ENCODE results near the gene LENG1.
"Not testable (repeated sequence)": the region's sequence is repeated elsewhere in the genome, so short reads cannot be mapped to it uniquely, and the experiment has no call there.

Gene LENG1

GRCh38 chr19:54159352-54160181, at the start of gene LENG1:
TSS of gene LENG1 (minus strand) at chr19:54159721. CDS start at chr19:54159695, 26 bp downstream.
- peak; percentile 97 for FAIRE-seq
- peak; percentile 97 for DNase-seq (ENCODE audit: low spot score)

DNA sequence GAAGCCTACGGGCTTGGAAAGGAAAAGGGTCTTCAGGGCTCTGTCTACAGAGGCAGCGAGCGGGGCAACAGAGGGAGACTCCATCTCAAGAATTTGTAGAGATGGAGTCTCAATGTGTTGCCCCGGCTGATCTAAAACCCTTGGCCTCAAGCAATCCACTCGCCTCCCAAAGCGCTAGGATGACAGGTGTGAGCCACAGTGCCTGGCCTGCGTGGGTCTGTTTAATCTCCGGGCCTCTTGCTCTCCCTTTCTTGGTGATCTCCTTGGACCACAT, 49.2 kb upstream of the LENG1 start:
- no peak for FAIRE-seq
- no peak for DNase-seq (ENCODE audit: low spot score)

DNA sequence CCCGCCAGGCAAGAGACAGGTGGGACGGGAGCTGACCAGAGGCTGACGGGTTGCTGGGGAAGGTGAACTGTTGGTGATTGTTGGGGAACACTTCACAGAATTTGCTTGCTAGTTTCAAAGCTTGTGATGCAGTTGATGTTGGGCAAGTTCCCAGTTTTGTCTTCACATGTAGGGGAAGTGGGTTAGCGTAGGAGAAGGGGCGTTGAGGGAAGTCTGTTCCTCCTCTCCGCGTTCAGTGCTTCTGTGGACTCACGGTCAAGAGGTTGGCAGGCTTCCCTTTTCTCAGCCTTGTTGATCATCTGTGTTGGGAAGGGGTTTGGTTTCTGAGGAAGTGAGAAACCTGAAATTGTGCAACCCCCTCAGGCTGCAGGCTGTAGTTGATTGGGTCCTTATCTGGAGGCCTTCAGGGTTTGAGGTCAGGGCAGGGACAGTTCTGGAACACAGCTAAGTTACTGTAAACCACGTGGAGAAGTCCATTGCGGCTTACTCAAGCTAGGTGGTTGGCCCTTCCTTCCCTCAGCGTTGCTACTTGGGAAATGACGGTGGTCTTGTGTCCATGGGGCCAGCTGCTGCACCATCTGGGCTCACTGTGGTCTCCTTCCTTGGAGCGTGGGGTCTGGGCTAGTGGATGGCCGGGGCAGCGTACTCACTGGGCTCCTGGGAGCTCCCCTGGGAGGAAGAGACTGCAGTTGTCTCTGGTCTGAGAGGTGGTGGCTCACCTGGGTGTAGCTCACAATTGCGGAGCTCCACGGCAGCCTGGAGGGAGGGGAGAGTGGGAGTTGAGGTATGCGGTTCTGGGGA, 48.7 kb upstream of the LENG1 start:
- FAIRE-seq (no peak), DNase-seq (ENCODE audit: low spot score) (no peak)

GRCh38 chr19:54207676-54207982, 48.1 kb upstream of the LENG1 start:
- FAIRE-seq: no peak
- no peak for DNase-seq (ENCODE audit: low spot score)

DNA sequence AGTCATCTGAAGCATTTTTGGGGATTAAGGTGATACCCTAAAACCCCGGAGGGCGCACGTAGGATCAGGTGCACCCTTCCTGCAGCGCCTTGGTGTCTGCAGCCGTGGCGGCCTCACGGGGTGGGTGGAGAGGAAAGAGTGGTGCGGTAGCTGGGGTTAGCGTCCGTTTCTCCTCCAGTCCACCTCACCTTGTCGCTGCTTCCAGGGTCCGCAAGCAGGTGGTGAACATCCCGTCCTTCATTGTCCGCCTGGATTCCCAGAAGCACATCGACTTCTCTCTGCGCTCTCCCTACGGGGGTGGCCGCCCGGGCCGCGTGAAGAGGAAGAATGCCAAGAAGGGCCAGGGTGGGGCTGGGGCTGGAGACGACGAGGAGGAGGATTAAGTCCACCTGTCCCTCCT, 47.7 kb upstream of the LENG1 start:
- FAIRE-seq; DNase-seq (ENCODE audit: low spot score): not testable (repeated sequence)

- FAIRE-seq: no peak
- no peak for DNase-seq (ENCODE audit: low spot score)
Measured at GRCh38 chr19:54206831-54207177, 47.3 kb upstream of the LENG1 start.

DNA sequence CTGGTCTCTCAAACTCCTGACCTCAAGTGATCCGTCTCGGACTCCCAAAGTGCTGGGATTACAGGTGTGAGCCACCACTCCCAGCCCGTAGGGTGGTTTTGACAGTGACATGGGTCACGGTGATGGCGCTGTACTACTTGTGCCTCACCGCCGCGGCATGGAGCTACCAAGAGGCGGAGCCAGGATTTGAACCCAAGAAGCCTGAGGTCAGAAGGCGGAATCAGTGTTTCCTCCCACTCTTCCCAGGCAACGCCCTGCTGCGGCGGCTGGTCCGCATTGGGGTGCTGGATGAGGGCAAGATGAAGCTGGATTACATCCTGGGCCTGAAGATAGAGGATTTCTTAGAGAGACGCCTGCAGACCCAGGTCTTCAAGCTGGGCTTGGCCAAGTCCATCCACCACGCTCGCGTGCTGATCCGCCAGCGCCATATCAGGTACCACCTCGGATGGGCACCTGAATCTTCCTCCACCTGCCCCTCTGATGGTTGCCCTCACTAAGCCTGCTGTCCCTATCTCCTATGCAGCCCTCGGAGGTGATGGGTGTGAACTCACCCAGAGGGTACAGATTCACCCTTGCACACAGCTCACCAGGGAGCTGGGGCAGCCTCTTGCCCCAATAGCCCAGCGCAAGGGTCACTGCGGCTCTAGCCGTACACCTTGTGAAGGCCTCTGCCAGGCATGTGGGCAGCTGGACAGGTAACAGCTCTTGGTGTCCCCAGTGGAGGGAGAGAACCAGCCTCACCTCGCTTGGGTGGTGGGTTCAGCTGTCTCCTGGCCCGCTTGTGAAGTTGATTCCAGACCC, 46.7 kb upstream of the LENG1 start:
- DNase-seq (ENCODE audit: low spot score): no peak
- no peak for FAIRE-seq

- FAIRE-seq: no peak
- DNase-seq (ENCODE audit: low spot score): no peak
Measured at GRCh38 chr19:54204767-54205468, 45.4 kb upstream of the LENG1 start.

- DNase-seq (ENCODE audit: low spot score) (no peak), FAIRE-seq (no peak)
Measured at GRCh38 chr19:54203151-54203611, 43.7 kb upstream of the LENG1 start.

GRCh38 chr19:54201980-54202379, 42.5 kb upstream of the LENG1 start:
- FAIRE-seq (no peak), DNase-seq (ENCODE audit: low spot score) (no peak)

DNA sequence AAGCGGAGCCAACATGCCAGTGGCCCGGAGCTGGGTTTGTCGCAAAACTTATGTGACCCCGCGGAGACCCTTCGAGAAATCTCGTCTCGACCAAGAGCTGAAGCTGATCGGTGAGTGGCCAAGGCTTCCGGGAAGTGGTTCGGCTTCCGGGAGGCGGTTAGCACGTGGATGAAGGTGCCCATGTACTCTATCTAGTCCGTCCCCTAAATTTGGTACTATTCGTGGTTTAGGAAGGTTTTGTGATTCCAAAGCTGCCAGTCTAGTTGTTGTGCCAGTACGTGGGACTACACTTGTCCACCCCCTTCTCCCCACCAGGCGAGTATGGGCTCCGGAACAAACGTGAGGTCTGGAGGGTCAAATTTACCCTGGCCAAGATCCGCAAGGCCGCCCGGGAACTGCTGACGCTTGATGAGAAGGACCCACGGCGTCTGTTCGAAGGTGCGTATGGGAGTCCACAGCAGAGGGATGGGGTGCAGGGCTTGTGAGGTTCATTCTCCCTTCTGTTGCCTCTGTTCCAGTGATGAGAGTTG, 41.7 kb upstream of the LENG1 start:
- no peak for FAIRE-seq
- no peak for DNase-seq (ENCODE audit: low spot score)

DNA sequence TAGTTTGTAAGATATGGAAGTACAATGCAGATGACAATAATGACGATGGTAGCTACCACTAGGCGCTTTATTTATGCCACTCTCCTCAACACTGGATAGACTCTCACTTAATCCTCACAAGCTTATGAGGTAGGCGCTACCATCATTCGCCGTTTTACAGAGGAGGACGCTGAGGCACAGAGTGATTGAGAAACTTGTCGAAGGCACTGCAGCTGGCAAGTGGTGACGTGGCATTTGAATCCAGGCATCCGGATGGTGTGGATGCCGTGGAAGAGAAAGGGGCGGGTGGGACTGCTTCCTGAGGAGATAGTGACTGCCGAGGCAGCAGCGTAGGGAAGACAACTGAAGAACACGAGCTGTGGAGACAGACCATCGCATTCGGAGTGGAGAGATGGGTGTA, 39.9 kb upstream of the LENG1 start:
- FAIRE-seq (no peak), DNase-seq (ENCODE audit: low spot score) (no peak)

DNA sequence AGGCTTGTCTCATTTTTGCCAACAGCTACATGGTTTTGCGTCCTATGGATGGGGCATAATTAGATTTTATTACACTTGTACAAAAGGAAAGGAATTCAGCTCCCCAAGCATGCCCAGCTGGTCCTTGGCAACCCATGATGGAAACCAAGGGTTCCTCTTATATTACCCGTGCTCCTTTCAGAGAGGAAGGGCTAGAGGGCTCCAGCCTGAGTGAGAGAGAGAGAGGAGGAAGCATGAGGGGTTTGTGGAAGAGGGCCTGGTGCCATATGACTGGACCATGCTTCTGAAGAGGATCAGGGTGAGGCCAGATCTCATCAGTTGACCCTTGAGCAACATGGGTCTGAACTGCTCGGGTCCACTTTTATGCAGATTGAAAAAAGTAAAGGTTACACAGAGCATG, 37.6 kb upstream of the LENG1 start:
- FAIRE-seq (no peak), DNase-seq (ENCODE audit: low spot score) (no peak)

DNA sequence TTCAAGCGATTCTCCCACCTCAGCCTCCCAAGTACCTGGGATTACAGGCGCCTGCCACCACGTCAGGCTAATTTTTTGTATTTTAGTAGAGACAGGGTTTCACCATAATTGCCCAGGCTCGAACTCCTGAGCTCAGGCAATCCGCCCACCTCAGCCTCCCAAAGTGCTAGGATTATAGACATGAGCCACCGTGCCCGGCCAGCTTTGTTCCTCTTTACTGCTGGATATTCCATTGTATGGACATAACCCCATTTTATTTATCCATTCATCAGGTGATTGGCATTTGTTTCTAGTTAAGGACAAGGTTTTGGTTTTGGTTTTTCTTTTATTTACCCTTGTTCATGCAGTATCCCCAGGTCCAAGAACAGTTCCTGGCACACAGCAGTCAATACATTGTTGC, 37.0 kb upstream of the LENG1 start:
- no peak for FAIRE-seq

DNA sequence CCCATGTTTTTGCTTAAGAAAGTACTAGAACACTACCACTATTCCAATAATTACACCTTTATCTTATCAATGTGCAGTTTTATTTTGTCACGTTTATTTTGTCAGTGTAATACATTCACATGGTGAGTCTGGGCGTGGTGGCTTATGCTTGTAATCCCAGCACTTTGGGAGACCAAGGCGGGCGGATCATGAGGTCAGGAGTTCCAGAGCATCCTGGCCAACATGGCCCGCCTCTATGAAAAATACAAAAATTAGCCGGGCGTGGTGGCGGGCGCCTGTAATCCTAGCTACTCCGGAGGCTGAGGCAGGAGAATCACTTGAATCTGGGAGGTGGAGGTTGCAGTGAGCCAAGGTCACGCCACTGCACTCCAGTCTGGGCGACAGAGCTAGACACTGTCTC, 34.9 kb upstream of the LENG1 start:
- not testable (repeated sequence) for FAIRE-seq; DNase-seq (ENCODE audit: low spot score)

More for the DNA sequence above, 37.0 kb upstream of the LENG1 start:
- no peak for DNase-seq (ENCODE audit: low spot score)

DNA sequence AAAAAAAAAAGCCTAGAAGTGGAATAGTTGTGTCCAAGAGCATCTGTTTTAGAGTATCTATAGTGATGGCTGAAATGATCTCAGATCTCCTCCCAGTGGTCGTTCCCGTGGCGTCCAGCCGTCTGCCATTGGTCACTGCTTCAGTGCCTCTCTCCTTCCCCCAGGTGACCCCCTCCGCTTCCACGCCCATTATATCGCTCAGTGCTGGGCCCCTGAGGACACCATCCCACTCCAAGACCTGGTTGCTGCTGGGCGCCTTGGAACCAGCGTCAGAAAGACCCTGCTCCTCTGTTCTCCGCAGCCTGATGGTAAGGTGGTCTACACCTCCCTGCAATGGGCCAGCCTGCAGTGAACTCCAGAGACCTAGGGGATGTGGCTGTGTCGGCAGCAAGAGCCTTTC, 33.5 kb upstream of the LENG1 start:
- no peak for FAIRE-seq
- no peak for DNase-seq (ENCODE audit: low spot score)

GRCh38 chr19:54191811-54192453, 32.4 kb upstream of the LENG1 start:
- FAIRE-seq (no peak), DNase-seq (ENCODE audit: low spot score) (no peak)

GRCh38 chr19:54191011-54191810, 31.7 kb upstream of the LENG1 start, which contains the start of gene TSEN34:
TSS of gene TSEN34 (plus strand) at chr19:54191308. CDS start at chr19:54191365, 57 bp downstream.
- DNase-seq (ENCODE audit: low spot score): peak; percentile 84
- no peak for FAIRE-seq

DNA sequence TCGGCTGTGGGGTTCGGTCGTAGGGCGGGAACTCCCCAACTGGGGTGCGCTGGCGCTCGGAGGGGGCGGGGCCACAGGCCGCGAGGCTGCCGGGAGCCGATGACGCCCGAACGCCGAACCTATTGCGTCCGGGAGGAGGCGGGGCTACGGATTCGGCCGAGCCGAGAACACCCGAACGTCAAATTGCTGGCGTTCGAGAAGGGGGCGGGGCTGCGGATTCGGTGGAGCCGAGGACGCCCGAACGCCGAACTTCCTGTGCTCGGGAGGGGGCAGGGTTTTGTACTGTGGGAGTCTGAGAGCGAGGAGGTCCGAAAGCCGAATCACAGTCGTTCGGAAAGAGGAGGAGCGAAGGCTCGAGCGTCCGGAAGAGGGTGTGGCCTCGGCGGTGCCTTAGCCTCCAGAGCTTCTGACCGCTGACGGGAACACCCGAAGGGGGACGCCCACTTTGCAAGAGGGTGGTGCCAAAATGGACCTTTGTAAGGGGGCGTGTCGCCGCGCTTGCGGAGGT, 31.0 kb upstream of the LENG1 start:
- FAIRE-seq (no peak), DNase-seq (ENCODE audit: low spot score) (peak; percentile 88)
